PC-3 (cell line): ENCODE results near the gene RBM10. TPM values are rescaled to one million over a fixed set of nuclear protein-coding genes. Genes with fewer than 3 reads are reported as not detected.

Source experiments
- ATAC-seq: fragments of 200-7000 bp; cut with Tn5 transposase; 2 replicates; pipeline ENCODE4 v1.9.1; 2020; ENCODE audit warnings: mild to moderate bottlenecking, moderate library complexity
- BruUV-seq: library from RNA; stranded (reverse); fragments of 400-500 nt; replicated peaks from 2 replicates; lab custom pipeline; 2021; lab: Mats Ljungman, UMichigan
- CTCF ChIA-PET: fragments of 300-600 bp; sonication (Branson Sonifier 250); formaldehyde crosslinking; loops from one replicate; lab custom pipeline; 2022; ENCODE audit warnings: antibody characterized with exemption; lab: Charles Lee
- POLR2A ChIA-PET: fragments of 300-600 bp; sonication (Branson Sonifier 250); formaldehyde crosslinking; loops from one replicate; lab custom pipeline; 2022; ENCODE audit warnings: antibody characterized with exemption; ENCODE audit not compliant: unreplicated experiment; lab: Charles Lee
- DNase-seq: peaks from one replicate; pipeline ENCODE4 v3.0.0-alpha.2; 2015
- H2AFZ ChIP-seq: fragments of 300-600 bp; sonication (generic); 2 replicates; pipeline ENCODE4 v1.6.0; 2016; ENCODE audit warnings: antibody characterized with exemption, low read length
- H3F3A ChIP-seq: fragments of 300-600 bp; sonication (generic); one replicate; pipeline ENCODE4 v1.6.0; 2017; ENCODE audit warnings: antibody characterized with exemption, low read length, control low read depth, mild to moderate bottlenecking; ENCODE audit not compliant: unreplicated experiment
- H3K27ac ChIP-seq: fragments of 300-600 bp; sonication (generic); 2 replicates; pipeline ENCODE4 v1.5.1; 2016; ENCODE audit warnings: mild to moderate bottlenecking, low read length
- H3K27me3 ChIP-seq: fragments of 300-600 bp; sonication (generic); 2 replicates; pipeline ENCODE4 v1.6.1; 2016; ENCODE audit warnings: low read length, mixed read lengths
- H3K36me3 ChIP-seq: fragments of 300-600 bp; sonication (generic); 2 replicates; pipeline ENCODE4 v1.6.1; 2016; ENCODE audit warnings: low read depth, mixed run types, low read length, mixed read lengths
- H3K4me1 ChIP-seq: fragments of 300-600 bp; sonication (generic); 2 replicates; pipeline ENCODE4 v1.5.1; 2016; ENCODE audit warnings: low read length; ENCODE audit not compliant: insufficient read depth
- H3K4me2 ChIP-seq: fragments of 300-600 bp; sonication (generic); 2 replicates; pipeline ENCODE4 v1.6.0; 2016; ENCODE audit warnings: low read length
- H3K4me3 ChIP-seq: fragments of 300-600 bp; sonication (generic); 2 replicates; pipeline ENCODE4 v1.5.1; 2016; ENCODE audit warnings: mild to moderate bottlenecking, low read length, mixed read lengths
- H3K79me2 ChIP-seq: fragments of 300-600 bp; sonication (generic); 2 replicates; pipeline ENCODE4 v1.6.1; 2017; ENCODE audit warnings: low read length, mixed read lengths
- H3K9ac ChIP-seq: fragments of 300-600 bp; sonication (generic); 2 replicates; pipeline ENCODE4 v1.6.0; 2016; ENCODE audit warnings: mild to moderate bottlenecking, low read length
- H3K9me2 ChIP-seq: fragments of 300-600 bp; sonication (generic); replicated peaks from 2 replicates; pipeline ENCODE4 v1.6.1; 2016; ENCODE audit warnings: mixed run types, low read length, mixed read lengths
- H3K9me3 ChIP-seq: fragments of 300-600 bp; sonication (generic); 2 replicates; pipeline ENCODE4 v1.6.1; 2016; ENCODE audit warnings: low read length, mixed read lengths
- H4K20me1 ChIP-seq: fragments of 300-600 bp; sonication (generic); 2 replicates; pipeline ENCODE4 v1.6.1; 2016; ENCODE audit warnings: low read length, mixed read lengths
- CTCF ChIP-seq: fragments of 300-600 bp; sonication (generic); conservative IDR thresholded peaks from 2 replicates; pipeline ENCODE4 v1.5.1; 2017; ENCODE audit warnings: antibody characterized with exemption, low read depth, mild to moderate bottlenecking, low read length
- EZH2 ChIP-seq: fragments of 300-600 bp; sonication (generic); IDR thresholded peaks from one replicate; pipeline ENCODE4 v1.6.1; 2017; ENCODE audit warnings: antibody characterized with exemption, mild to moderate bottlenecking, low read length; ENCODE audit not compliant: unreplicated experiment
- EZH2phosphoT487 ChIP-seq: fragments of 300-600 bp; sonication (generic); IDR thresholded peaks from 2 replicates; pipeline ENCODE4 v1.6.1; 2018; ENCODE audit warnings: mild to moderate bottlenecking, antibody characterized with exemption, low read length, borderline replicate concordance
- intact Hi-C: fragments of 100-400 bp; cut with micrococcal nuclease; formaldehyde crosslinking; loops from 2 replicates; pipeline ENCODE4 v1.9.0; 2023
- total RNA-seq: library from RNA; depleted of rRNA; stranded (reverse); fragments of >200 nt; gene quantifications from 2 replicates; pipeline ENCODE4 v1.2.3, GENCODE V29; 2014; rRNA removed

RBM10 gene
- total RNA-seq, 1 experiment from 2014 or later: 71.5 TPM

- Histone ChIP-seq H4K20me1 (no peaks in the 10 kb centered on the region), H3K4me2 (no peak overlapping the region)
- intact Hi-C loops: loop anchor here (5.0 kb wide), 1 partner anchor 77 kb away; no protein-coding TSS in a partner anchor
These were observed 90.7 kb downstream of the RBM10 start for GRCh38 chrX:47235691-47236103.

More at GRCh38 chrX:47235691-47236103, 90.7 kb downstream of the RBM10 start:
- H3K27me3 ChIP-seq: no peaks in the 10 kb centered on the region
- H3K9me3 ChIP-seq: no peaks in the 10 kb centered on the region
- POLR2A ChIA-PET: no interaction called here
- DNase-seq: no peak
- no peaks in the 10 kb centered on the region for H3K9me2 ChIP-seq
- no peak for ATAC-seq
- BruUV-seq: no TSS peak
- H3K9ac ChIP-seq: no peak overlapping the region
- CTCF ChIA-PET: no interaction called here
- peaks cover 45% of the 10 kb centered on the region for H3K79me2 ChIP-seq
- H3K4me1 ChIP-seq: peaks cover 9% of the 10 kb centered on the region
- no peak overlapping the region for H3K27ac ChIP-seq
- H2AFZ ChIP-seq: no peak overlapping the region
- H3K36me3 ChIP-seq: no peaks in the 10 kb centered on the region; the same call in 1 of the 2 replicates
- H3K4me3 ChIP-seq: no peak overlapping the region
- no peaks in the 10 kb centered on the region for H3F3A ChIP-seq
- TF ChIP-seq EZH2 (no peak), CTCF (no peak), EZH2phosphoT487 (no peak)

Other genes starting within 250 kb of the RBM10 start
- gene JADE3, start 232.8 kb upstream of the RBM10 start, total RNA-seq: 7.1 and 7.3 TPM in 2 replicates
- not detected in 2 replicates for gene RGN, start 66.8 kb upstream of the RBM10 start, total RNA-seq
- 164 and 258 TPM in 2 replicates for gene NDUFB11, start 519 bp upstream of the RBM10 start, total RNA-seq
- gene UBA1, start 48.6 kb downstream of the RBM10 start, total RNA-seq: 282 and 299 TPM in 2 replicates
- gene CDK16, start 73.5 kb downstream of the RBM10 start, total RNA-seq: 155 and 208 TPM in 2 replicates
- 31.3 and 37.3 TPM in 2 replicates for gene USP11, start 87.8 kb downstream of the RBM10 start, total RNA-seq
- gene ZNF157, start 225.4 kb downstream of the RBM10 start, total RNA-seq: 0.07 and 0.12 TPM in 2 replicates